Mucosa of gallbladder (tissue), 1 donor: ENCODE measurements around the gene DCXR. TPM values are rescaled to one million over a fixed set of nuclear protein-coding genes. Genes with fewer than 3 reads are reported as not detected.

Experiments
- DNase-seq: peaks from one replicate; pipeline ENCODE4 v3.0.0-alpha.2; 2020; ENCODE audit warnings: low spot score
- total RNA-seq: library from RNA; stranded (reverse); gene quantifications from one replicate; pipeline ENCODE4 v1.2.1, GENCODE V29; 2021
- donor health status: DM: no; HTN: no; CAD: no.

DCXR gene
- total RNA-seq, 1 donor from 2014 or later: 102 TPM

GRCh38 chr17:82022981-82023446, 14.5 kb downstream of the DCXR start, which contains the start of gene LRRC45:
LRRC45 (plus strand) TSS chr17:82023305; CDS start chr17:82023644, 339 bp downstream.
- peak; percentile 100 for DNase-seq

- DNase-seq: no peak
These were observed 15.1 kb downstream of the DCXR start, which contains the start of gene CENPX for GRCh38 chr17:82022310-82022980. CENPX (minus strand) TSS chr17:82022878; CDS start chr17:82022861, 17 bp downstream.

- no peak for DNase-seq
These were observed 15.6 kb downstream of the DCXR start for GRCh38 chr17:82021900-82022309.

- DNase-seq: peak; percentile 80
These were observed 16.2 kb downstream of the DCXR start for GRCh38 chr17:82021107-82021899.

- DNase-seq: no peak
These were observed 16.9 kb downstream of the DCXR start for GRCh38 chr17:82020572-82021106.

GRCh38 chr17:82019690-82020571, 17.6 kb downstream of the DCXR start:
- no peak for DNase-seq

- DNase-seq: no peak
These were observed 18.4 kb downstream of the DCXR start for GRCh38 chr17:82018989-82019689.

GRCh38 chr17:82018152-82018988, 19.1 kb downstream of the DCXR start:
- no peak for DNase-seq

- no peak for DNase-seq
These were observed 19.8 kb downstream of the DCXR start for GRCh38 chr17:82017612-82018151.

GRCh38 chr17:82016875-82017459, 20.5 kb downstream of the DCXR start:
- DNase-seq: no peak

- no peak for DNase-seq
These were observed 21.2 kb downstream of the DCXR start for GRCh38 chr17:82016061-82016874.

GRCh38 chr17:82015311-82015971, 22.1 kb downstream of the DCXR start:
- DNase-seq: no peak

- DNase-seq: no peak
These were observed 22.6 kb downstream of the DCXR start for GRCh38 chr17:82014971-82015310.

GRCh38 chr17:82014432-82014831, 23.1 kb downstream of the DCXR start:
- DNase-seq: no peak

GRCh38 chr17:82013772-82014321, 23.6 kb downstream of the DCXR start:
- no peak for DNase-seq

- peak; percentile 54 for DNase-seq
These were observed 24.2 kb downstream of the DCXR start for GRCh38 chr17:82013341-82013740.

- DNase-seq: no peak
These were observed 24.7 kb downstream of the DCXR start for GRCh38 chr17:82012640-82013295.
